ENCODE results near the gene NEUROG1.

NEUROG1 gene

GRCh38 chr5:135508496-135509005, 27.2 kb downstream of the NEUROG1 start (continued):
- 0 out of 2 replicates have a peak, but pooled peaks have one; percentile 23 for TF ChIP-seq ZNF660 (tag by site-specific recombination; IDR thresholded peaks at IDR 0.05)
- TF ChIP-seq, protein P1, sequence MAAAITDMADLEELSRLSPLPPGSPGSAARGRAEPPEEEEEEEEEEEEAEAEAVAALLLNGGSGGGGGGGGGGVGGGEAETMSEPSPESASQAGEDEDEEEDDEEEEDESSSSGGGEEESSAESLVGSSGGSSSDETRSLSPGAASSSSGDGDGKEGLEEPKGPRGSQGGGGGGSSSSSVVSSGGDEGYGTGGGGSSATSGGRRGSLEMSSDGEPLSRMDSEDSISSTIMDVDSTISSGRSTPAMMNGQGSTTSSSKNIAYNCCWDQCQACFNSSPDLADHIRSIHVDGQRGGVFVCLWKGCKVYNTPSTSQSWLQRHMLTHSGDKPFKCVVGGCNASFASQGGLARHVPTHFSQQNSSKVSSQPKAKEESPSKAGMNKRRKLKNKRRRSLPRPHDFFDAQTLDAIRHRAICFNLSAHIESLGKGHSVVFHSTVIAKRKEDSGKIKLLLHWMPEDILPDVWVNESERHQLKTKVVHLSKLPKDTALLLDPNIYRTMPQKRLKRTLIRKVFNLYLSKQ (tag by site-specific recombination; IDR thresholded peaks at IDR 0.05; ENCODE audit: borderline replicate concordance), result no peak
- peak; percentile 75 for TF ChIP-seq SP7 (tag by site-specific recombination; IDR thresholded peaks at IDR 0.05)
- TF ChIP-seq, protein P2, sequence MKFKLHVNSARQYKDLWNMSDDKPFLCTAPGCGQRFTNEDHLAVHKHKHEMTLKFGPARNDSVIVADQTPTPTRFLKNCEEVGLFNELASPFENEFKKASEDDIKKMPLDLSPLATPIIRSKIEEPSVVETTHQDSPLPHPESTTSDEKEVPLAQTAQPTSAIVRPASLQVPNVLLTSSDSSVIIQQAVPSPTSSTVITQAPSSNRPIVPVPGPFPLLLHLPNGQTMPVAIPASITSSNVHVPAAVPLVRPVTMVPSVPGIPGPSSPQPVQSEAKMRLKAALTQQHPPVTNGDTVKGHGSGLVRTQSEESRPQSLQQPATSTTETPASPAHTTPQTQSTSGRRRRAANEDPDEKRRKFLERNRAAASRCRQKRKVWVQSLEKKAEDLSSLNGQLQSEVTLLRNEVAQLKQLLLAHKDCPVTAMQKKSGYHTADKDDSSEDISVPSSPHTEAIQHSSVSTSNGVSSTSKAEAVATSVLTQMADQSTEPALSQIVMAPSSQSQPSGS (tag by site-specific recombination; IDR thresholded peaks at IDR 0.05; ENCODE audit: low read depth), result no peak
- TF ChIP-seq PRDM1 (tag by site-specific recombination; IDR thresholded peaks at IDR 0.05), result no peak
- TF ChIP-seq KLF10 (tag by site-specific recombination; IDR thresholded peaks at IDR 0.05), result no peak
- TF ChIP-seq KLF16 (tag by site-specific recombination; IDR thresholded peaks at IDR 0.05), result no peak
- no peak for TF ChIP-seq ZNF138 (tag by site-specific recombination; IDR thresholded peaks at IDR 0.05; ENCODE audit: borderline replicate concordance)
- no peak for TF ChIP-seq ZNF350 (tag by site-specific recombination; IDR thresholded peaks at IDR 0.05)
- no peak for TF ChIP-seq ZNF132 (tag by site-specific recombination; IDR thresholded peaks at IDR 0.05; ENCODE audit: borderline replicate concordance)
- peak; percentile 66 for TF ChIP-seq PRDM6 (tag by site-specific recombination; IDR thresholded peaks at IDR 0.05)
- TF ChIP-seq, protein P3, sequence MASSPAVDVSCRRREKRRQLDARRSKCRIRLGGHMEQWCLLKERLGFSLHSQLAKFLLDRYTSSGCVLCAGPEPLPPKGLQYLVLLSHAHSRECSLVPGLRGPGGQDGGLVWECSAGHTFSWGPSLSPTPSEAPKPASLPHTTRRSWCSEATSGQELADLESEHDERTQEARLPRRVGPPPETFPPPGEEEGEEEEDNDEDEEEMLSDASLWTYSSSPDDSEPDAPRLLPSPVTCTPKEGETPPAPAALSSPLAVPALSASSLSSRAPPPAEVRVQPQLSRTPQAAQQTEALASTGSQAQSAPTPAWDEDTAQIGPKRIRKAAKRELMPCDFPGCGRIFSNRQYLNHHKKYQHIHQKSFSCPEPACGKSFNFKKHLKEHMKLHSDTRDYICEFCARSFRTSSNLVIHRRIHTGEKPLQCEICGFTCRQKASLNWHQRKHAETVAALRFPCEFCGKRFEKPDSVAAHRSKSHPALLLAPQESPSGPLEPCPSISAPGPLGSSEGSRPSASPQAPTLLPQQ (tag by site-specific recombination; IDR thresholded peaks at IDR 0.05), result no peak
- no peak for TF ChIP-seq ZIC2 (tag by site-specific recombination; IDR thresholded peaks at IDR 0.05)
- TF ChIP-seq, protein P4, sequence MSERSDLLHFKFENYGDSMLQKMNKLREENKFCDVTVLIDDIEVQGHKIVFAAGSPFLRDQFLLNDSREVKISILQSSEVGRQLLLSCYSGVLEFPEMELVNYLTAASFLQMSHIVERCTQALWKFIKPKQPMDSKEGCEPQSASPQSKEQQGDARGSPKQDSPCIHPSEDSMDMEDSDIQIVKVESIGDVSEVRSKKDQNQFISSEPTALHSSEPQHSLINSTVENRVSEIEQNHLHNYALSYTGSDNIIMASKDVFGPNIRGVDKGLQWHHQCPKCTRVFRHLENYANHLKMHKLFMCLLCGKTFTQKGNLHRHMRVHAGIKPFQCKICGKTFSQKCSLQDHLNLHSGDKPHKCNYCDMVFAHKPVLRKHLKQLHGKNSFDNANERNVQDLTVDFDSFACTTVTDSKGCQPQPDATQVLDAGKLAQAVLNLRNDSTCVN (tag by site-specific recombination; optimal IDR thresholded peaks at IDR 0.05), result peak; percentile 46
- TF ChIP-seq, protein P5, sequence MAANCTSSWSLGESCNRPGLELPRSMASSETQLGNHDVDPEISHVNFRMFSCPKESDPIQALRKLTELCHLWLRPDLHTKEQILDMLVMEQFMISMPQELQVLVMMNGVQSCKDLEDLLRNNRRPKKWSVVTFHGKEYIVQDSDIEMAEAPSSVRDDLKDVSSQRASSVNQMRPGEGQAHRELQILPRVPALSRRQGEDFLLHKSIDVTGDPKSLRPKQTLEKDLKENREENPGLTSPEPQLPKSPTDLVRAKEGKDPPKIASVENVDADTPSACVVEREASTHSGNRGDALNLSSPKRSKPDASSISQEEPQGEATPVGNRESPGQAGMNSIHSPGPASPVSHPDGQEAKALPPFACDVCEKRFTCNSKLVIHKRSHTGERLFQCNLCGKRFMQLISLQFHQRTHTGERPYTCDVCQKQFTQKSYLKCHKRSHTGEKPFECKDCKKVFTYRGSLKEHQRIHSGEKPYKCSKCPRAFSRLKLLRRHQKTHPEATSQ (tag by site-specific recombination; IDR thresholded peaks at IDR 0.05), result no peak
- TF ChIP-seq ZNF37A (tag by site-specific recombination; IDR thresholded peaks at IDR 0.05), result no peak
- TF ChIP-seq, protein P6, sequence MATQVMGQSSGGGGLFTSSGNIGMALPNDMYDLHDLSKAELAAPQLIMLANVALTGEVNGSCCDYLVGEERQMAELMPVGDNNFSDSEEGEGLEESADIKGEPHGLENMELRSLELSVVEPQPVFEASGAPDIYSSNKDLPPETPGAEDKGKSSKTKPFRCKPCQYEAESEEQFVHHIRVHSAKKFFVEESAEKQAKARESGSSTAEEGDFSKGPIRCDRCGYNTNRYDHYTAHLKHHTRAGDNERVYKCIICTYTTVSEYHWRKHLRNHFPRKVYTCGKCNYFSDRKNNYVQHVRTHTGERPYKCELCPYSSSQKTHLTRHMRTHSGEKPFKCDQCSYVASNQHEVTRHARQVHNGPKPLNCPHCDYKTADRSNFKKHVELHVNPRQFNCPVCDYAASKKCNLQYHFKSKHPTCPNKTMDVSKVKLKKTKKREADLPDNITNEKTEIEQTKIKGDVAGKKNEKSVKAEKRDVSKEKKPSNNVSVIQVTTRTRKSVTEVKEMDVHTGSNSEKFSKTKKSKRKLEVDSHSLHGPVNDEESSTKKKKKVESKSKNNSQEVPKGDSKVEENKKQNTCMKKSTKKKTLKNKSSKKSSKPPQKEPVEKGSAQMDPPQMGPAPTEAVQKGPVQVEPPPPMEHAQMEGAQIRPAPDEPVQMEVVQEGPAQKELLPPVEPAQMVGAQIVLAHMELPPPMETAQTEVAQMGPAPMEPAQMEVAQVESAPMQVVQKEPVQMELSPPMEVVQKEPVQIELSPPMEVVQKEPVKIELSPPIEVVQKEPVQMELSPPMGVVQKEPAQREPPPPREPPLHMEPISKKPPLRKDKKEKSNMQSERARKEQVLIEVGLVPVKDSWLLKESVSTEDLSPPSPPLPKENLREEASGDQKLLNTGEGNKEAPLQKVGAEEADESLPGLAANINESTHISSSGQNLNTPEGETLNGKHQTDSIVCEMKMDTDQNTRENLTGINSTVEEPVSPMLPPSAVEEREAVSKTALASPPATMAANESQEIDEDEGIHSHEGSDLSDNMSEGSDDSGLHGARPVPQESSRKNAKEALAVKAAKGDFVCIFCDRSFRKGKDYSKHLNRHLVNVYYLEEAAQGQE (tag by site-specific recombination; IDR thresholded peaks at IDR 0.05), result no peak
- no peak for TF ChIP-seq ZNF391 (tag by site-specific recombination; IDR thresholded peaks at IDR 0.05; ENCODE audit: borderline replicate concordance, low read depth)
- TF ChIP-seq ZNF777 (tag by site-specific recombination; IDR thresholded peaks at IDR 0.05; ENCODE audit: borderline replicate concordance), result no peak
- no peak for TF ChIP-seq ZFP69B (tag by site-specific recombination; IDR thresholded peaks at IDR 0.05)
- TF ChIP-seq, protein P7, sequence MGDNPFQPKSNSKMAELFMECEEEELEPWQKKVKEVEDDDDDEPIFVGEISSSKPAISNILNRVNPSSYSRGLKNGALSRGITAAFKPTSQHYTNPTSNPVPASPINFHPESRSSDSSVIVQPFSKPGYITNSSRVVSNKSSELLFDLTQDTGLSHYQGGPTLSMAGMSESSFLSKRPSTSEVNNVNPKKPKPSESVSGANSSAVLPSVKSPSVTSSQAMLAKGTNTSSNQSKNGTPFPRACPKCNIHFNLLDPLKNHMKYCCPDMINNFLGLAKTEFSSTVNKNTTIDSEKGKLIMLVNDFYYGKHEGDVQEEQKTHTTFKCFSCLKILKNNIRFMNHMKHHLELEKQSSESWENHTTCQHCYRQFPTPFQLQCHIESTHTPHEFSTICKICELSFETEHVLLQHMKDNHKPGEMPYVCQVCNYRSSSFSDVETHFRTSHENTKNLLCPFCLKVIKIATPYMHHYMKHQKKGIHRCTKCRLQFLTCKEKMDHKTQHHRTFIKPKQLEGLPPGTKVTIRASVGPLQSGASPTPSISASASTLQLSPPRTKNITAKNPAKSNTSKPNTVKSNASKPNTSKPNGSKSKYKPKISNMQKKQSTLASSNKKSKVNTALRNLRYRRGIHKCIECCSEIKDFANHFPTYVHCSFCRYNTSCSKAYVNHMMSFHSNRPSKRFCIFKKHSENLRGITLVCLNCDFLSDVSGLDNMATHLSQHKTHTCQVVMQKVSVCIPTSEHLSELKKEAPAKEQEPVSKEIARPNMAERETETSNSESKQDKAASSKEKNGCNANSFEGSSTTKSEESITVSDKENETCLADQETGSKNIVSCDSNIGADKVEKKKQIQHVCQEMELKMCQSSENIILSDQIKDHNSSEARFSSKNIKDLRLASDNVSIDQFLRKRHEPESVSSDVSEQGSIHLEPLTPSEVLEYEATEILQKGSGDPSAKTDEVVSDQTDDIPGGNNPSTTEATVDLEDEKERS (tag by site-specific recombination; IDR thresholded peaks at IDR 0.05), result no peak
- no peak for TF ChIP-seq ZNF146 (tag by site-specific recombination; IDR thresholded peaks at IDR 0.05)
- no peak for TF ChIP-seq ZNF169 (tag by site-specific recombination; IDR thresholded peaks at IDR 0.05)

Measured in HEK293 (cell line).